Transverse colon (tissue), 4 donors: ENCODE measurements around the gene CPA5. TPM values are rescaled to one million over a fixed set of nuclear protein-coding genes. Genes with fewer than 3 reads are reported as not detected.
"Not testable (repeated sequence)": the region's sequence is repeated elsewhere in the genome, so short reads cannot be mapped to it uniquely, and the experiment has no call there.

Experiments used
- DNase-seq: peaks from one replicate; pipeline ENCODE4 v3.0.0-alpha.2; 2019
- H3K27ac ChIP-seq, 4 donors: fragments of 200-600 bp; sonication (generic); 2 replicates each; pipeline ENCODE4 v1.5.1; 2016 to 2018; ENCODE audit warnings: inconsistent platforms in 4 of 4
- H3K27me3 ChIP-seq: fragments of 200-600 bp; sonication (generic); 2 replicates; pipeline ENCODE4 v1.5.1; 2017; ENCODE audit warnings: inconsistent platforms
- H3K36me3 ChIP-seq, 4 donors: fragments of 200-600 bp; sonication (generic); 2 replicates each; pipeline ENCODE4 v1.5.1; 2017 to 2019; ENCODE audit warnings: inconsistent platforms in 4 of 4
- H3K4me1 ChIP-seq, 4 donors: fragments of 200-600 bp; sonication (generic); 2 replicates each; pipeline ENCODE4 v1.5.1; 2017 to 2020; ENCODE audit warnings: inconsistent platforms in 4 of 4
- H3K4me3 ChIP-seq, 4 donors: fragments of 200-600 bp; sonication (generic); 1 replicate in 1 of 4; 2 replicates in 3 of 4; pipeline versions ENCODE4 v1.5.1 to v1.6.1; 2017 to 2019; ENCODE audit warnings: inconsistent platforms in 4 of 4
- H3K9me3 ChIP-seq, 2 donors: fragments of 200-600 bp; sonication (generic); 2 replicates each; pipeline ENCODE4 v1.5.1; 2017 to 2019; ENCODE audit warnings: inconsistent platforms in 2 of 2
- EP300 ChIP-seq: sonication (generic); formaldehyde crosslinking; IDR thresholded peaks from one replicate; pipeline ENCODE4 v1.6.1; 2017; ENCODE audit warnings: antibody characterized with exemption, low read depth
- POLR2A ChIP-seq: fragments of 450-650 bp; IDR thresholded peaks from one replicate; pipeline ENCODE4 v1.6.1; 2016; ENCODE audit warnings: antibody characterized with exemption, mild to moderate bottlenecking, moderate library complexity
- POLR2AphosphoS5 ChIP-seq, 3 donors: sonication (generic); formaldehyde crosslinking; IDR thresholded peaks; one replicate each; pipeline ENCODE4 v1.6.1; 2016; ENCODE audit warnings: antibody characterized with exemption in 3 of 3
- WGBS, 2 donors: methylation state at CpG; one replicate each; pipeline ENCODE4 v1.1.5; 2018; ENCODE audit warnings: low coverage in 1 of 2; 5-methylcytosine and 5-hydroxymethylcytosine counted together
- in situ Hi-C, 4 donors: fragments of 200-750 bp; cut with MboI; loops; one replicate each; pipeline versions ENCODE4 v1.15.0 to v1.15.1; 2017; ENCODE audit warnings: low sequenced_read_pairs in 3 of 4, low pct_ligation_motif_present in 1 of 4, low pct_unique_long_range_greater_than_20kb in 1 of 4
- intact Hi-C: fragments of 100-400 bp; cut with DNase I; formaldehyde crosslinking; loops from one replicate; pipeline ENCODE4 v1.15.1; 2023; ENCODE audit warnings: low total_unique reads
- total RNA-seq, 4 donors: library from RNA; depleted of rRNA; stranded (reverse); fragments of >200 nt; gene quantifications; one replicate each; pipeline ENCODE4 v1.1.0, GENCODE V29; 2016
- TF ChIP-seq, protein P1 (sequence below), 5 experiments: fragments of 200-600 bp in 3 of 5; fragments of 450-650 bp in 2 of 5; sonication (generic) in 3 of 5; IDR thresholded peaks; 1 replicate in 2 of 5; 2 replicates in 3 of 5; pipeline ENCODE4 v1.5.1; 2016 to 2017; ENCODE audit warnings: antibody characterized with exemption in 5 of 5, inconsistent platforms in 3 of 5, mild to moderate bottlenecking in 2 of 5, moderate library complexity in 1 of 5

CPA5 gene
- total RNA-seq, 4 donors from 2014 or later, result not detected

GRCh38 chr7:130372402-130373165 lies 28.0 kb downstream of the CPA5 start:
- peaks cover 7 to 33% (median 16%) of the 10 kb centered on the region in 4 donors for H3K4me1 ChIP-seq
- 82 to 93% methylated on average over 4 to 11 of the region's 11 CpGs for WGBS, 2 donors
- peaks cover 0 to 4% of the 10 kb centered on the region in 2 donors for H3K9me3 ChIP-seq
- intact Hi-C loops, result no loop called here
- TF ChIP-seq, protein P1, sequence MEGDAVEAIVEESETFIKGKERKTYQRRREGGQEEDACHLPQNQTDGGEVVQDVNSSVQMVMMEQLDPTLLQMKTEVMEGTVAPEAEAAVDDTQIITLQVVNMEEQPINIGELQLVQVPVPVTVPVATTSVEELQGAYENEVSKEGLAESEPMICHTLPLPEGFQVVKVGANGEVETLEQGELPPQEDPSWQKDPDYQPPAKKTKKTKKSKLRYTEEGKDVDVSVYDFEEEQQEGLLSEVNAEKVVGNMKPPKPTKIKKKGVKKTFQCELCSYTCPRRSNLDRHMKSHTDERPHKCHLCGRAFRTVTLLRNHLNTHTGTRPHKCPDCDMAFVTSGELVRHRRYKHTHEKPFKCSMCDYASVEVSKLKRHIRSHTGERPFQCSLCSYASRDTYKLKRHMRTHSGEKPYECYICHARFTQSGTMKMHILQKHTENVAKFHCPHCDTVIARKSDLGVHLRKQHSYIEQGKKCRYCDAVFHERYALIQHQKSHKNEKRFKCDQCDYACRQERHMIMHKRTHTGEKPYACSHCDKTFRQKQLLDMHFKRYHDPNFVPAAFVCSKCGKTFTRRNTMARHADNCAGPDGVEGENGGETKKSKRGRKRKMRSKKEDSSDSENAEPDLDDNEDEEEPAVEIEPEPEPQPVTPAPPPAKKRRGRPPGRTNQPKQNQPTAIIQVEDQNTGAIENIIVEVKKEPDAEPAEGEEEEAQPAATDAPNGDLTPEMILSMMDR (IDR thresholded peaks at IDR 0.05), result no peak
- TF ChIP-seq POLR2A, result no peak
- TF ChIP-seq EP300, result no peak
- no peak for TF ChIP-seq POLR2AphosphoS5 (IDR thresholded peaks at IDR 0.05)
- no peaks in the 10 kb centered on the region for H3K27me3 ChIP-seq
- no peak overlapping the region for H3K4me3 ChIP-seq
- no peaks in the 10 kb centered on the region for H3K36me3 ChIP-seq
- DNase-seq, result no peak
- H3K27ac ChIP-seq, result peak overlapping the region; percentile 86 to 91 (median 88)
- in situ Hi-C loops, result no loop called here

DNA sequence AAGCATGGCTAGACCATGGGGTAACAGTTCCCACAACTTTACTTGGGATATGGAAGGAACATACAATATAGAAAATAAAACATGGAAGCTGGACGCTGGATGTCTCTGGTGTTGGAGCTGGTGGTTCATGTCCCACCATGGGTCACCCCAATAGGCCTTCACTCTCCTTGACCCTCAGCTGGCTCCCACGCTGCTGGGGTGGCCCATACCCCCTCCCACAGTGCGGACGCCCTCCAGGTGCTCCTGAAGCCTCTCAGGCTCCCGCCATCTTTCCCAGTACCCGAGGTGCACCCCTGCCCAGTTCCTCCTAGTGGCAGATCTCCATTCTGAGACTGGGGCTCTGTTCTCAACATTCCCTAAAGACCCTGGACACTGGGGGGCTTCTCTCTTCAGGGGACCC lies 29.9 kb downstream of the CPA5 start:
- no peak overlapping the region for H3K4me3 ChIP-seq
- H3K36me3 ChIP-seq, result no peaks in the 10 kb centered on the region
- in situ Hi-C loops (no loop called here), intact Hi-C loops (no loop called here)
- H3K9me3 ChIP-seq, result peaks cover 0 to 4% of the 10 kb centered on the region in 2 donors
- H3K27ac ChIP-seq, result peak overlapping the region; percentile 86 to 91 (median 88)
- DNase-seq, result no peak
- peaks cover 7 to 33% (median 14%) of the 10 kb centered on the region in 4 donors for H3K4me1 ChIP-seq
- TF ChIP-seq, protein P1 (IDR thresholded peaks at IDR 0.05), result no peak
- TF ChIP-seq EP300, result no peak
- no peak for TF ChIP-seq POLR2A
- no peak for TF ChIP-seq POLR2AphosphoS5 (IDR thresholded peaks at IDR 0.05)
- WGBS, 2 donors, result 79 to 89% methylated on average over 3 to 6 of the region's 6 CpGs
- H3K27me3 ChIP-seq, result no peaks in the 10 kb centered on the region

DNA sequence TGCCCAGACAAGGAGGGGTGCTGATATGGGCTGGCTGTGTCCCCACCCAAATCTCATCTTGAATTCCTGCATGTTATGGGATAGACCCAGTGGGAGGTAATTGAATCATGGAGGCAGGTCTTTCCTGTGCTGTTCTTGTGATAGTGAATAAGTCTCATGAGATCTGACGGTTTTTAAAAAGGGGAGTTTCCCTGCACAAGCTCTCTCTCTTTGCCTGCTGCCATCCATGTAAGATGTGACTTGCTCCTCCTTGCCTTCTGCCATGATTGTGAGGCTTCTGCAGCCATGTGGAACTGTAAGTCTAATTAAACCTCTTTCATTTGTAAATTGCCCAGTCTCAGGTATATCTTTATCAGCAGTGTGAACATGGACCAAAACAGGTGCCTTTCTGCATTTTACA lies 31.8 kb downstream of the CPA5 start:
- H3K4me1 ChIP-seq, result peaks cover 7 to 22% (median 13%) of the 10 kb centered on the region in 4 donors
- intact Hi-C loops, H3K4me3 ChIP-seq, H3K36me3 ChIP-seq, H3K27ac ChIP-seq, H3K27me3 ChIP-seq, in situ Hi-C loops, DNase-seq, H3K9me3 ChIP-seq: not testable (repeated sequence)
- WGBS, 2 donors, result 33 to 88% methylated on average over 1 of the region's 1 CpG

DNA sequence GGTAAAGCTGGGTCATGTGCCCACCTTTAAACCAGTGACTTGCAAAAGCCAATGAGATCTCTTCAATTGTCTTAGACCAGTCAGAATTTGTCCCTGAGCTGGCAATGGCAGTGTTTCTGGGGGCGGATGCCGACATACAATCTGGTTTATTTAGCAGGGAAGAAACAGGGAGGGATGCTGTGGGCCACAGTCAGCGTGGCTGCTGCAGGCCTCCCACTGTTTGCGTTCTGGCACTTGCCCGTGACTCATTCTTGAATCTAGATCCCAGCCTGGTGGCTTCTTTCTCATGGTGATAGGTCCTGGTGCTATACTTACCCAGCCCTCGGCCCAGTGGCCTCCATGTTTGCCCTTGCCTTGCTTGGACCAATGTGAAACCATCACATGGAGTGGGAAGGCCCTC lies 32.6 kb downstream of the CPA5 start:
- in situ Hi-C loops (no loop called here), intact Hi-C loops (no loop called here)
- Histone ChIP-seq H3K27ac (no peak overlapping the region), H3K9me3 (peaks cover 0 to 4% of the 10 kb centered on the region in 2 donors), H3K4me3 (no peak overlapping the region), H3K36me3 (no peaks in the 10 kb centered on the region), H3K27me3 (no peaks in the 10 kb centered on the region), H3K4me1 (peaks cover 7 to 20% (median 13%) of the 10 kb centered on the region in 4 donors)
- TF ChIP-seq EP300 (no peak), POLR2A (no peak), POLR2AphosphoS5 (IDR thresholded peaks at IDR 0.05) (no peak)
- TF ChIP-seq, protein P1 (IDR thresholded peaks at IDR 0.05), result no peak
- no peak for DNase-seq
- 91% methylated on average over 6 of the region's 6 CpGs; no CpG with 5 or more reads in 1 of the 2 donors for WGBS, 2 donors
